Fibroblast of gingiva (primary cell): ENCODE measurements around the gene ETFRF1.

Experiments
- DNase-seq: peaks from one replicate; pipeline ENCODE4 v3.0.0-alpha.2; 2011; ENCODE audit warnings: low read depth

ETFRF1 gene

DNA sequence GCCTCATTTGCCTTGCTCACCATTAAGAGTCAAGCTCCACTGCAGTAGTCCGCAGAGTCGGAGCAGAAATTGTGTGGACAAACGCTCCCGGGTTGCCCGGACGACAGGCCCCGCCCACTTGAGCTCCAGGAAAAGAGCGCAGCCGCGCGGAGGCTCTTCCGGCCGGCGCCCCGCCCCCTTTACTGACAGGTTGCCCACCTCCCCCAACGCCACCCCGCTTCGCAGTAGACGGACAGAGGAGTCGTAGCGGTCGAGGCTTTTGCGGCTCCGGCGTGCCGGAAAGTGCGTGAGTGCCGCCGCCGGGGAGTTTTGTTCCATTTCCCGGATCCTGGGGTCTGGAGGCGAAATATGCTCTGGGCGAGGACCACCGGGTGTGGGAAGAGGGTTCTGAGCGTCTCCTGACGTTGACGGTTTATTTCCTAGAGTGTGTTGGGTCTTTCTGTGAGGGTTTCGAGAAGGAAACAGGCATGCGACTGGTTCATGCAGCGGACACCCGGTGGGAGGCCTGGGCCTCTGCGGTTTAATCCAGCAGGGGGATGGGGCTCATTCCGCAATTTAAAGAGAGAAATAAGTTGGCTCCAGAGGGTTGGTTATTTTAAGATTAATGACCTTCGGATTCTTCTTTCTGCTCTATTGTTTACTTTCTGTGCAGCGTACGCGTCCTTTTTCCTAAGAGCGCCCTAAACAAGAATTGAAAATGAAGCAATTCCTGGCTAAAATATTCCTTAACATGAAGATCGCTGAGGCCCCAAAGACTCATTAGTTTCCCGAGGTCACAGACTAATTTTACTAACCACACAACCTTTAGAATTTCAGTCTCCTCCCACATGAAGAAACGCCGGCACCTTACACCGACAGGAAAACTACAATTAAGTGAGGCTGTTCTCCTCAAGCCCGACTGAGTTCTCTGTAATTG is at the start of gene ETFRF1, which contains the start of gene DNAI7:
ETFRF1 (plus strand) TSS at position 182 of the 916 bp plus-strand sequence. CDS start 8,720 bp downstream, outside the sequence.
DNAI7 (minus strand) TSS at position 105 of the 916 bp plus-strand sequence; CDS start at position 23, 82 bp downstream.
- peak; percentile 94 for DNase-seq

DNA sequence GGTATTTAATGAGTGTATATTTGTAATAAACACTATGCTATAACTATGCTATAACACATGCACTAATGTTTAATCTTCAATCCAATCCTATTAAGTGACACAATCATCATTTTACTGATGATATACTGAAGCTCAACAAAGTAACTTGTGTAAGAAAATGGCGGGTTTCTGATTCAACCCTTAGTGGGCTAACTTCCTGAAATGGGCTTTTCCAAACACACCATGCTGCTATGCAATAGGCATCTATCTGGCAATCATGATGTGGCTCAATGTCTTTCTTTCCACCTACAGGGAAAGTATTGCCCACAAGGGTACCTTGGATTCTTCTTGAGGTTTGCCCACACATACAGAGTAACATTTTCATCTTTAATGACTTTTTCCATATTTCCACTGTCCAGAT is 48.4 kb upstream of the ETFRF1 start:
- DNase-seq = no peak

DNA sequence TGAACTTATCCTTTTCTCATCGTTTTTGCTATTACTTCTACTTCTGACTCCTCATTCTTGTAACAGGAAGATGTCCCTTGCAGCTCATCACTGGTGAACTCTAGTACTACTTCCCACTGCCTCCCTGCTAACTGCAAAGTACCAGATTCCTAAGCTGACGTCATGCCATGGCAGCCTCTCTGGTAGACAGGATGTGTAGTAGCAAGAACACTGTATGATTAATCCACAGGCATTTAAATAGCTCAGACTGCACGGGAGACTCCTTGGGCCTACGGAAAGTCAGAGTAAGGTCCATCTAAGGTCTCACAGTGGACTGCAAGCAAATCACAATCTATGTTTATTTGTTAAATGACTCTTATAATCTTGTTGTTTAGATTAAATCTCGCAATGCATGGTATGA is 43.6 kb upstream of the ETFRF1 start:
- DNase-seq = peak; percentile 97

DNA sequence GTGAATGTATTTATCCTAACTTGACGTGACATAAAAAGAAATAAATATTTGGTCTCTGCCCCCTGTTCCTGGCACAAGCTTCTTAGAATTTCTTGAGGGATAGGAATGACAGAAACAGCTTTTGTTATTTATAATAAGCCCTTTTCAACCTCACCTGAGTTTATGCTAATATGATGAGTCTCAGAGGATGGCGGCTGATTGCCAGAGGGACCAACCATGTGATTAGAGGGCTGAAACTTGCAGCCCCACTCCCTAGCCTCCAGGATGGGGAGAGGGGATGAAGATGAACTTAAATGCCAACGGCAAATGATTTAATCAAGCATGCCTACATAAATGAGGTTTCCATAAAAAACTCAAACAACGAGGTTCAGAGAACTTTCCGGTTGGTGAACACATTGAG is 43.0 kb upstream of the ETFRF1 start:
- no peak for DNase-seq

DNA sequence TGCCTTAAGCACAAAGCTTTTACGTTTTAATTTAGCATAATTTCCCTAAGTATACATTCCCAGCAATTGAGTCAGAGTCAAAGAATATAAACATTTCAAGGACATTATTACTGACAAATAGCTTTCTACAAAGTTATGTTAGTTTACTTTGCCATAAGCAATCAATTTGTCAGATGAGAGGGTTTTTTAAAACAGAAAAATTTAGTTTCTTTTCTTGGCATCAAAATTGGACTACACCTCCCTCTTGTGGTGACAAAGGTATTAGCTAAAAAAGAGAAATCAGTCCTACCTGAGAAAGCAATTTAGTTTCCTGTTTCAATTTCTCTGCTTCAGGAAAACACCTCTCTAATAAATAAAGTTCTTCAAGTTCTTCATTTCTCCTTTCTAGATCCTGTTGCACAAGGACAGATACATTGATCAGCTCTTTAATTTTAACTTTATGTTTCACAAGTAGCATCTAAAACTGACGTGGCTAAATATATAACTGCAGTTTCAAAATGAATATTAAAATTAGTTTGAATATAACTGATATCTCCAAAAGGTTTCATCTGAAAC is 39.9 kb upstream of the ETFRF1 start:
- peak; percentile 84 for DNase-seq

DNA sequence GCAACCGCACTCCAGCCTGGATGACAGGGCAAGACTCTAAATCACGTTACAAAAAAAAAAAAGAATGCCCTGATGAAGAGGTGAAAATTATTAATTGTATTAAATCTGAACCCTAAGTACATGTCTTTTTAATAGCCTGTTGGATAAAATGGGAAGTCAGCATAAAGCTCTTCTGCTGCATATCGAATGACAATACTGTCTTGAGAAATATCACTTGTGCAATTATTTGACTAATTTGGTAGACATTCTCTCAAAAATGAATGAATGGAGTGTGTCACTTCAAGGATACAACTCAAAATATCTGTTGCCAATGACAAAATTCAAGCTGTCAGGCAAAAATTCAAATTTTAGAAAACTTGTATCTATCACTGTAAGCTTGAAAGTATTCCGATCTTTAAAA is 39.0 kb upstream of the ETFRF1 start:
- peak; percentile 58 for DNase-seq

GRCh38 chr12:25162866-25163265 is 32.2 kb upstream of the ETFRF1 start:
- no peak for DNase-seq

DNA sequence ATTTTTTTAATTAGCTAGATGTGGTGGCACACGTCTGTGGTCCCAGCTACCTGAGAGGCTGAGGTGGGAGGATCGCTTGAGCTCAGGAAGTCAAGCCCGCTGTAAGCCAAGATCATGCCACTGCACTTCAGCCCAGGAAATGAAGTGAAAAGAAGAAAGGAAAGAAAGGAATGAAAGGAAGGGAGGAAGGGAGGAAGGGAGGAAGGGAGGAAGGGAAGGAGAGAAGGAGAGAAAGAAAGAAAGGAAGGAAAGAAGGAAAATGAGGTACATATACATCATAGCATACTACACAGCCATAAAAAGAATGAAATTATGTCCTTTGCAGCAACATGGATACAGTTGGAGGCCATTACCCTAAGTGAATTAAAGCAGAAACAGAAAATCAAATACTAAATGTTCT is 12.3 kb upstream of the ETFRF1 start:
- no peak for DNase-seq

GRCh38 chr12:25184132-25184531 is 10.9 kb upstream of the ETFRF1 start:
- DNase-seq = peak; percentile 12

DNA sequence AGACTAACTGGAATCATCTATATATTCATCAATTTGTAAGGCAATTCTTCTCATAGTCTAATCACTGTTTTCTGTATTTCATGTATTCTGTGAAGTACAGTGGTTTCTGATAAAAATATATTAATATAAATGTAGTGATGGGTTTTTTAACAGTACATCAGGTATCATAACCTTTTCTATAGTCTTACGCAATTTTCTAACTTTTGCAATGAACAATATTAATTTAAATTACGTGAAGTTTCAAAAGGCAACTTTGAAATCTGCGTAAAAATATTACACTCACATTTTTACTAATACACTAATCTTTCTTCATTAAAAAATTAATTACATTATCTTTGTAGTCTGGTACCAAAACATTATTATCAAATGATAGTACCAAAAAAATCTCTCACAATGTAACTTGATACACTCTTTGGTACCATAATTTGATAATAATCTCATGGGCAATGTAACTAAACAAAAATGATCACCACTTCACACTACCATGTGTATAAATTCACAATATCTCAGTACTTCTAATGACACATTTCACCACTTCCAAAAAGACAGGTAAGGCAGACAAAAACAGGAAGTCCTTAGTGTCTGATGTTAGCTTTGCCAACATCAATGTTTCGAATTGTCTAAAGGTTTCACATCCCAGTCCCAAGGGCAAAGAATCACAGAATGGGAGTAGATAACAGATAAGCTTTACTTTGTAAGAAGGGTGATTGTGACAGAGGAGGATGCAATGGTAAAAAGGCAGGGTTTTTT is 8.8 kb upstream of the ETFRF1 start:
- no peak for DNase-seq

DNA sequence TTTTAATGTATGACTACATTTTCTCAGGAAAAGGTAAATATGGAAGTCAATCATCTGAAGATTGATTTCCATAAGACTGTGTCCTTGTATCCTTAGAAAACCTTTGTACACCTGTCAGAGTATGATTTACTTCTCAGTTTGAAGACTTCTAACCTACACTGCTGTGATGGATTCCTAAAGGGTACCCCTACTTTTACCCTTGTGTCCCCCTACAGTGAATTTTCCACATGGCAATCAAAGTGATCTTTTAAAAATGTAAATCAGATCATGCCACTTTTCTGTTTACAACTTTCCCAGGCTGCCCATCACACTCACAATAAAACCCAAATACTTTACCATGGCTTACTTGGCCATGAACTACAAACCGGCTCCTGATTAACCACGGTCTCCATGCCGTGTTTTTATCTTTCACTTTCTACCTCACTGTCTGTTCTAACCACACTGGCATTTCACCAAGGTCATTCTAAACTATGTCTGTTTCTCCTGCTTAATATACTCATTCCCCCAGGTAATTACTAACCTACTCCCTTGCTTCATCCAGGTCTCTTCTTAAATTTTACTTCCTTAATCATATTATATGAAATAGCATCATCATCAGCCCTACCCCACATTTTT is 8.1 kb upstream of the ETFRF1 start:
- DNase-seq = no peak

DNA sequence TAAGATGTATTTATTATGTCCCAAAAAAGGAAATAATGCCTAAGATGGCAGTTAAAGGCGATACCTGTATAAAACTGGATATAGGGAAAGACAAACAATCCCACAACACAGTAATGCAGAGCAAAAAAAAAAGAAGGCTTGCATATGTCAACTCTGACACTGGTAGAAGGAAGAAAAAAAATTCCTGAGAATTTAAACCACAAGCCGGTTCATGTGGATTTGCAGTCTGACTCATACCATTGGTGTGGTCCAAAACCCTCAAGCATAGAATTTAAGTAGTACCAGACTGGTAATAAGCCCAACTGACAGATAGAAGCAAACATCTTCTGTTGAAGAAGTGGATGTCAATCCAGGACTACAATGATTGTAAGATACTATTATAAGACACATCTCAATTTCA is 7.3 kb upstream of the ETFRF1 start:
- peak; percentile 87 for DNase-seq

DNA sequence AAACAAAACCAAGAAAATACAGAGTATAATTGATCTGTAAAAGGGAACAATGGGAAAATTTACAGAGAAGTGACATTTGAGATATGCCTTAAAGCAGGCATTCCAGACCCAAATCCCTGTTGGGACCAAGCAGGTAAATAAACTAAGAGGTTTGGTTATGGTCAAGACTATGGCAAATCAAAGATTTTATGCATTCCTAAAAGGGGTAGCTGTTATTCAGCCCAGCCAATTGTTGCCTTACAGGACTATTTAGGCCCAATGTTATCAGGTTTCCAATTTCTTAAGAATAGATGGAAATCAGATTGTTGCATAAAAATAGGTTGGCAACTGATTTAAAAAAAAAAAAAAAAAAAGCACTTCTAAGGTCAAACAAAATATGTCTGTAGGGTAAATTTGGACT is 5.4 kb upstream of the ETFRF1 start:
- peak; percentile 74 for DNase-seq

DNA sequence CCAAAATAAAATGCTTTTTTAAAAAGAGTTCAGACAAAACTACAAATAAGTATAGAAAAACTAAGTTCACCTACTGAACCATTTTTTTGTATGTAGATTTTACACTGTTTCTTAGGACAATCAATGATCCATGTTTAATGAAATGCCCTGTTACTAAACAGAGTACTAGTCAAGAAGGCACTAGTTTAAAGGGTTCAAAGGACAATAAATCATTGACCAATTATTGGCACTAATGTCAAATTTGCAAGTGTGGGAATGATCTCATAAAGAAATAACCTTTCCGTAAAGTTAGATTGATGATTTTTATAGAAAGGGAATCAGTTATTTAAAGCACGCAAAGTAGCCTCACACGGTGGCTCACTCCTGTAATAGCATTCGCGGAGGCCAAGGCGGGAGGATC is 4.2 kb upstream of the ETFRF1 start:
- no peak for DNase-seq

DNA sequence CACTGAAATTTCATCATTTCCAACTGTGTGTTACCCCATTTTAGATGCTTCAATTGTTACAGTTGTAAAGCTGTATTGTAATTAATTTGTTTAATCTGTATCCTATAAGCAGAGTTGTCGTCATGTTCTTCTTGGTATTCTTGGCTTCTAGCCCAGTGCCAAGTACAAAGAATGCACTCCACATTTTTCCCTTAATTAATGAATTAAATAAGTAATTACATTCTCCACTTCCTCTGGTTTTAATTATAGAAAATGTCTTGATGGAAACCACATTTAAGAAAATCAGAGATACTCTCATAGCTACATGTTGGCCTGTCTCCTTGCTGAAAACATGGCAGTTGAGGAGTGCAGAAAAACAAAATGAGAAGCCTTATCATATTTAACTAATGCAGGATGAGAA is 823 bp upstream of the ETFRF1 start:
- peak; percentile 84 for DNase-seq

GRCh38 chr12:25194722-25195055 is 348 bp upstream of the ETFRF1 start:
- DNase-seq = no peak

- DNase-seq = no peak
Measured at GRCh38 chr12:25197608-25198007, 2.6 kb downstream of the ETFRF1 start.

DNA sequence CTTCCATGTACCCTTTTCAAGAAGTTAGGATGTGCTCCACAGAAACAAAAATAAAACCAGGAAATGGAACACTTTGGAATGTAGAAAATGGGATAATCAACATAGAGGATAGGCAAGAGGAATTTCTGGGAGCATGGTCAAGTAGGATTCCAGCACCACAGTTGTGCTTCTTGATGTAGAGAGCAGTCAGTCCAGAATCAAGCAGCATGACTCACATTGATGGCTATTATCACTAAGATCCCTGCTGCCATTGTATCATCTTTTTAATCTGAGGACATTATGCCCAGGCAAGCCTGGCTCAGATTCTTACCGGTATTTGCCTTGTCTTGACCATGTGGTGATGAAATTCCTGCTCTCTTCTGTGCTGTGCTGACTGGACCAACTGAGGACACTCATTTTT is 5.7 kb downstream of the ETFRF1 start:
- peak; percentile 49 for DNase-seq

- DNase-seq = no peak
Measured at GRCh38 chr12:25202137-25202536, 7.1 kb downstream of the ETFRF1 start.

- no peak for DNase-seq
Measured at GRCh38 chr12:25207411-25207810, 12.4 kb downstream of the ETFRF1 start.

GRCh38 chr12:25207846-25208245 is 12.8 kb downstream of the ETFRF1 start:
- DNase-seq = no peak

GRCh38 chr12:25208554-25208953 is 13.5 kb downstream of the ETFRF1 start:
- no peak for DNase-seq
